ENCODE measurements around the gene MAPK8IP3. TPM values are rescaled to one million over a fixed set of nuclear protein-coding genes. Genes with fewer than 3 reads are reported as not detected.

MAPK8IP3 gene
- total and polyA plus RNA-seq, 2 donors (not counting 1 experiment from before 2014, with no cell fraction given) = 249 to 340 TPM

DNA sequence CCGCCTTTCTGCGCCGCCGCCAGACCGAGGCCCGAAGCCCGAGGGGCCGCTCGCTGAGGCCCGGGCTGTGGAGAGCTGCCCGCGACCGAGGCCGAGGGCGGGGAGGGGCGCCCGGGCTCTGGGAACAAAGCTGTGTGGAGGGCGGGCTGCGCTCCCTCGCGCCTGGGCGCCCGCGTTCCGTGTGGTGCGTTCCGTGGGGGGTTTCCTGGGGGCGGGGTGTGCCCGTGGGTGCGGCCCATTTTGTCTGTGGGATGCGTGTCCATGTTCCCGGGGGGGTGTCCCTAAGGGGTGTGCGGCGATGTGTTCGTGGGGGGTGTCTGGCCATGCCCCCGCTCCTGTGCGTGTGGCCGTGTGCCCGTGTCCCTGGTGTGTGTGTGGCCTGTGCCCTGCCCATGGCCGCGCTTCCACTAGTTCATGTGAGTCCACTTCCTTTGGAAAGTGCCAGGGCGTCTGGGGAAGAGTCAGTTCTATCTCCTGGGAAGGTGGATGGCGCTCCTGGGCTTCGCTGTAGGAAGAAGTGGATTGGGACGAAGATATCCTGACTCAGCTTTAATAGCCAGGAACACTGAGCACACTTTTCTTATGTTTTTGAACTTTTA is 27.4 kb upstream of the MAPK8IP3 start:
- Histone ChIP-seq H3K4me3 (ENCODE audit: control extremely low read depth in 1 of 5, extremely low read depth in 1 of 5, insufficient read depth in 1 of 5, low read depth in 2 of 5, low read length in 4 of 5) (peak overlapping the region; percentile 38 to 77 (median 60)), H3K4me2 (replicated peaks; ENCODE audit: low read depth, low read length, poor library complexity, severe bottlenecking) (peak overlapping the region; percentile 96), H3K27me3 (replicated peaks in 1 of 4; ENCODE audit: control extremely low read depth in 1 of 4, control insufficient read depth in 3 of 4, insufficient read depth in 4 of 4, low read length in 3 of 4) (no peaks in the 10 kb centered on the region), H3K9me3 (ENCODE audit: control extremely low read depth in 1 of 3, control insufficient read depth in 2 of 3, insufficient read depth in 1 of 3, low read length in 2 of 3) (no peaks in the 10 kb centered on the region), H3K9ac (ENCODE audit: low read length) (peak overlapping the region; percentile 80), H3K36me3 (replicated peaks in 1 of 2; ENCODE audit: control extremely low read depth in 1 of 2, control insufficient read depth in 1 of 2, extremely low read depth in 1 of 2, insufficient read depth in 2 of 2, low read length in 1 of 2) (peaks cover 0 to 17% of the 10 kb centered on the region in 2 experiments), H2AFZ (ENCODE audit: insufficient read depth, low read depth, low read length, poor library complexity, severe bottlenecking) (peak overlapping the region; percentile 72), H3K4me1 (ENCODE audit: control insufficient read depth in 2 of 2, insufficient read depth in 2 of 2, low read length in 2 of 2) (peaks cover 8 to 14% of the 10 kb centered on the region in 2 donors), H3K79me2 (ENCODE audit: control insufficient read depth, insufficient read depth, low read length) (peaks cover 71% of the 10 kb centered on the region), H3K27ac (ENCODE audit: low read length in 2 of 2) (peak overlapping the region in 1 of 2 donors; percentile 83), H4K20me1 (ENCODE audit: control insufficient read depth, insufficient read depth, low read length, poor library complexity, severe bottlenecking) (peaks cover 41% of the 10 kb centered on the region)
- Mint-ChIP-seq H3K4me1 (peaks cover 14% of the 10 kb centered on the region), H3K4me3 (peak overlapping the region; percentile 89), H3K9me3 (ENCODE audit: insufficient read depth) (no peaks in the 10 kb centered on the region), H3K27ac (peak overlapping the region; percentile 75), H3K27me3 (no peaks in the 10 kb centered on the region)
- POLR2A ChIA-PET = interaction anchor here (0.7 to 1.6 kb wide), 5 partner anchors 27 to 313 kb away, joined by 3 to 15 read pairs (median 5); partner anchors contain the start of genes CRAMP1, EME2, IFT140 and MAPK8IP3
- WGBS (ENCODE audit: insufficient coverage) = under 1% methylated on average over 43 of the region's 45 CpGs
- ATAC-seq (ENCODE audit: low read depth) (peak; percentile 11), DNase-seq (peak; percentile 75)
- CTCF ChIA-PET = interaction anchor here (0.8 to 1.7 kb wide), 6 partner anchors 11 to 314 kb away, joined by 3 to 16 read pairs (median 5); partner anchors contain the start of gene MAPK8IP3
- no peak for TF ChIP-seq EZH2 (IDR thresholded peaks at IDR 0.05; ENCODE audit: borderline replicate concordance, insufficient read depth, low read depth, low read length, poor library complexity, severe bottlenecking)
- TF ChIP-seq, protein P1, sequence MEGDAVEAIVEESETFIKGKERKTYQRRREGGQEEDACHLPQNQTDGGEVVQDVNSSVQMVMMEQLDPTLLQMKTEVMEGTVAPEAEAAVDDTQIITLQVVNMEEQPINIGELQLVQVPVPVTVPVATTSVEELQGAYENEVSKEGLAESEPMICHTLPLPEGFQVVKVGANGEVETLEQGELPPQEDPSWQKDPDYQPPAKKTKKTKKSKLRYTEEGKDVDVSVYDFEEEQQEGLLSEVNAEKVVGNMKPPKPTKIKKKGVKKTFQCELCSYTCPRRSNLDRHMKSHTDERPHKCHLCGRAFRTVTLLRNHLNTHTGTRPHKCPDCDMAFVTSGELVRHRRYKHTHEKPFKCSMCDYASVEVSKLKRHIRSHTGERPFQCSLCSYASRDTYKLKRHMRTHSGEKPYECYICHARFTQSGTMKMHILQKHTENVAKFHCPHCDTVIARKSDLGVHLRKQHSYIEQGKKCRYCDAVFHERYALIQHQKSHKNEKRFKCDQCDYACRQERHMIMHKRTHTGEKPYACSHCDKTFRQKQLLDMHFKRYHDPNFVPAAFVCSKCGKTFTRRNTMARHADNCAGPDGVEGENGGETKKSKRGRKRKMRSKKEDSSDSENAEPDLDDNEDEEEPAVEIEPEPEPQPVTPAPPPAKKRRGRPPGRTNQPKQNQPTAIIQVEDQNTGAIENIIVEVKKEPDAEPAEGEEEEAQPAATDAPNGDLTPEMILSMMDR (IDR thresholded peaks at IDR 0.05) = no peak
- intact Hi-C loops (cut with micrococcal nuclease) = loop anchor here (1.0 to 5.0 kb wide), 4 partner anchors 28 to 1001 kb away; partner anchors contain the start of genes CRAMP1, IFT140, MAPK8IP3 and NME3

DNA sequence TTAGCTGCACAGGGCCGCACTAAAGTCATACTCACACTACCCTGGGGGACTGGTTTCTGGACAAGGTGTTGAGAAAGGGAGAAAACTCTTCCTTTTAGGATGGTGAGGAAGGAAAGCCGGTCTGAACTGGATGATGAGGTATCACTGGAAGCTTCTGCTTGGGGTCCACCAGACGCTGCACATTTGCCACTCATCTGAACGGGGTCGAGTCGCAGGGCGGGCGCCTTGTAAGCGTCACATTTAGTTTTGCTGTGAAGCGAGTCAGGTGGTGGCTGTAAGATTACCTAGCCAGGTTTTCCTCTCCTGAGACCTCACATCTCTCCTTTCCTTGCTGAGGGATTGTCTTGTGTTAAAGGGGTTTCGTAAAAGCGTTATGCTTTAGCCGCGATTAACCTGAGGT is 25.6 kb upstream of the MAPK8IP3 start:
- no peak for TF ChIP-seq EZH2 (IDR thresholded peaks at IDR 0.05; ENCODE audit: borderline replicate concordance, insufficient read depth, low read depth, low read length, poor library complexity, severe bottlenecking)
- TF ChIP-seq, protein P1 (IDR thresholded peaks at IDR 0.05) = no peak
- Histone ChIP-seq H3K9me3 (ENCODE audit: control extremely low read depth in 1 of 3, control insufficient read depth in 2 of 3, insufficient read depth in 1 of 3, low read length in 2 of 3) (no peaks in the 10 kb centered on the region), H3K79me2 (ENCODE audit: control insufficient read depth, insufficient read depth, low read length) (peaks cover 84% of the 10 kb centered on the region), H3K27ac (ENCODE audit: low read length in 2 of 2) (no peak overlapping the region), H2AFZ (ENCODE audit: insufficient read depth, low read depth, low read length, poor library complexity, severe bottlenecking) (no peak overlapping the region), H3K36me3 (replicated peaks in 1 of 2; ENCODE audit: control extremely low read depth in 1 of 2, control insufficient read depth in 1 of 2, extremely low read depth in 1 of 2, insufficient read depth in 2 of 2, low read length in 1 of 2) (peaks cover 0 to 13% of the 10 kb centered on the region in 2 experiments), H4K20me1 (ENCODE audit: control insufficient read depth, insufficient read depth, low read length, poor library complexity, severe bottlenecking) (peaks cover 58% of the 10 kb centered on the region), H3K4me3 (ENCODE audit: control extremely low read depth in 1 of 5, extremely low read depth in 1 of 5, insufficient read depth in 1 of 5, low read depth in 2 of 5, low read length in 4 of 5) (no peak overlapping the region), H3K4me1 (ENCODE audit: control insufficient read depth in 2 of 2, insufficient read depth in 2 of 2, low read length in 2 of 2) (peaks cover 8 to 14% of the 10 kb centered on the region in 2 donors), H3K4me2 (replicated peaks; ENCODE audit: low read depth, low read length, poor library complexity, severe bottlenecking) (no peak overlapping the region), H3K27me3 (replicated peaks in 1 of 4; ENCODE audit: control extremely low read depth in 1 of 4, control insufficient read depth in 3 of 4, insufficient read depth in 4 of 4, low read length in 3 of 4) (no peaks in the 10 kb centered on the region), H3K9ac (ENCODE audit: low read length) (no peak overlapping the region)
- ATAC-seq (ENCODE audit: low read depth) (no peak), DNase-seq (no peak)
- Mint-ChIP-seq H3K27me3 (no peaks in the 10 kb centered on the region), H3K4me3 (peak overlapping the region; percentile 30), H3K27ac (peak overlapping the region; percentile 46), H3K4me1 (peaks cover 14% of the 10 kb centered on the region), H3K9me3 (ENCODE audit: insufficient read depth) (no peaks in the 10 kb centered on the region)
- ChIA-PET POLR2A (no interaction called here), CTCF (interaction anchor here (1.4 kb wide), 1 partner anchor 43 kb away, joined by 3 read pairs; no protein-coding TSS in a partner anchor)
- intact Hi-C loops (cut with micrococcal nuclease) = no loop called here
- WGBS (ENCODE audit: insufficient coverage) = 100% methylated on average over 9 of the region's 14 CpGs
